Measurements from ENCODE around the gene KCNK4.

DNA sequence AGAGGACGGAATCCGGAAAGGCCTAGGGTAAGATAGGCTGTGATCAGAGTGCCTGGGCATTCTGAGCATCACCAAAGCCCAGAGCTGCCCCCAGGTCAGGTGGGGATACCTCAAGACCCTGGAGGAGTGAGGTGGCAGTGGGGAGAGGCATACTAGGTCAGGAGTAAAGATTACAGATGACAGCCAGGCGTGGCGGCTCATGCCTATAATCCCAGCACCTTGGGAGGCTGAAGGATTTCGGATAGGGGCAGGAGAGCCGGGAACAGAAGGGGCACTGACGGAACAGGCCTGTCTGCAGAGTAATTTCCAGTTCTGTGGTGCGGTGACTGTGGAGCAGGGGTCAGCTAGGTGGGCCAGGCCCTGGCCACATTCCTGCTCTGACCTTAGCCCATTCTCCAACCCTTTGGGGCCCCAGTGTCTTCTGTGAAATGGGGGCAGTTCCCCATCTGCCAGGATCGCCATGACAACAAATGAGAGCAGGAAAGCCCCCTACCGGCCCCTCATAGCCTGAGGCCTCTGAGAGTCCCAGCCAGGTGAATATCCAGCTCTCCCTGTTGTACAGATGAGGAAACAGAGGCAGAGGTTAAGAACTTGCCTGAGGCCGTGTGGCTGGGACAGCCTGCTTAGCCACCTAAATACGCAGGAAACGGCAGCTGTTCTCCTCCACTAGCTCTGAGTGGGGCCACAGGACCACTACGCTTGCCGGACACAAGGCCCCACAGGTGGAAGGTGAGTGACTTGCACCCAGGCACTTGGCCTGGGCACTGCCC, 15.9 kb upstream of the KCNK4 start:
- no peak for TF ChIP-seq EZH2 (IDR thresholded peaks at IDR 0.05; ENCODE audit: insufficient read depth, poor library complexity, severe bottlenecking)
- no peak for TF ChIP-seq EZH2phosphoT487 (IDR thresholded peaks at IDR 0.05; ENCODE audit: insufficient read depth, low read depth)
